K562 (cell line): ENCODE results near the gene ATP6V0E1. TPM values are rescaled to one million over a fixed set of nuclear protein-coding genes. Genes with fewer than 3 reads are reported as not detected.

Experiments
- ARHGAP35 ChIP-seq: fragments of 450-650 bp; IDR thresholded peaks from 2 replicates; pipeline ENCODE4 v1.6.1; 2018; ENCODE audit not compliant: partially characterized antibody
- ARID3A ChIP-seq: IDR thresholded peaks from 2 replicates; pipeline ENCODE4 v1.6.1; 2012; ENCODE audit warnings: low read depth, low read length, improper control_type of control experiment, borderline replicate concordance
- BRD4 ChIP-seq: fragments of 200-600 bp; sonication (generic); IDR thresholded peaks from 2 replicates; pipeline ENCODE4 v1.6.1; 2017; ENCODE audit warnings: inconsistent platforms
- BRF1 ChIP-seq: IDR thresholded peaks from 3 replicates; pipeline ENCODE4 v1.6.1; 2011; ENCODE audit warnings: borderline replicate concordance, mild to moderate bottlenecking; ENCODE audit not compliant: insufficient read length; ENCODE audit errors: extremely low read depth
- CBX1 ChIP-seq: sonication (generic); IDR thresholded peaks from 2 replicates; pipeline ENCODE4 v1.6.1; 2016; ENCODE audit warnings: antibody characterized with exemption, low read depth, mild to moderate bottlenecking
- CREB1 ChIP-seq, 2 experiments: sonication (generic) in 1 of 2; formaldehyde crosslinking in 1 of 2; IDR thresholded peaks; 2 replicates each; pipeline versions ENCODE4 v1.6.1 to v1.8.0; 2012 to 2022; ENCODE audit warnings: inconsistent platforms in 1 of 2, mild to moderate bottlenecking in 1 of 2, missing genetic modification reagents in 1 of 2, moderate library complexity in 1 of 2
- DLX4 ChIP-seq: fragments of 250-450 bp; sonication (Bioruptor Pico); IDR thresholded peaks from 2 replicates; pipeline ENCODE4 v1.6.1; 2021; ENCODE audit warnings: mild to moderate bottlenecking
- GTF2A2 ChIP-seq: IDR thresholded peaks from 2 replicates; pipeline ENCODE4 v1.6.1; 2016; ENCODE audit warnings: mild to moderate bottlenecking, missing genetic modification characterization, missing compliant biosample characterization
- HDAC8 ChIP-seq: fragments of 450-650 bp; IDR thresholded peaks from 2 replicates; pipeline ENCODE4 v1.6.1; 2016; ENCODE audit warnings: mild to moderate bottlenecking, missing genetic modification characterization, moderate library complexity, missing compliant biosample characterization
- HNRNPUL1 ChIP-seq: fragments of 200-400 bp; formaldehyde crosslinking; IDR thresholded peaks from 2 replicates; pipeline ENCODE4 v1.6.1; 2017; ENCODE audit warnings: low read length
- JUN ChIP-seq, 2 experiments: sonication (generic) in 1 of 2; formaldehyde crosslinking in 1 of 2; IDR thresholded peaks; 2 replicates each; pipeline versions ENCODE4 v1.6.1 to v1.8.0; 2012 to 2022; ENCODE audit warnings: borderline replicate concordance in 2 of 2, mild to moderate bottlenecking in 2 of 2, improper control_type of control experiment in 1 of 2, low read depth in 1 of 2, low read length in 1 of 2, missing genetic modification reagents in 1 of 2
- KDM1A ChIP-seq, 2 experiments: fragments of 450-650 bp; IDR thresholded peaks; 2 replicates each; pipeline ENCODE4 v1.6.1; 2016; ENCODE audit warnings: mild to moderate bottlenecking in 2 of 2
- MAFF ChIP-seq: IDR thresholded peaks from 2 replicates; pipeline ENCODE4 v1.6.1; 2012; ENCODE audit warnings: low read length, improper control_type of control experiment
- MEF2A ChIP-seq: IDR thresholded peaks from 2 replicates; pipeline ENCODE4 v1.6.1; 2011; ENCODE audit warnings: low read depth, mild to moderate bottlenecking, low read length, moderate library complexity; ENCODE audit not compliant: control insufficient read depth
- RAD21 ChIP-seq, 2 experiments: fragments of 250-450 bp in 1 of 2; fragments of 450-650 bp in 1 of 2; sonication (Bioruptor Pico) in 1 of 2; formaldehyde crosslinking in 1 of 2; IDR thresholded peaks in 1 of 2; conservative IDR thresholded peaks in 1 of 2; 2 replicates each; pipeline versions ENCODE4 v1.4.0 to v1.8.0; 2020 to 2022; ENCODE audit warnings: mild to moderate bottlenecking in 2 of 2, moderate library complexity in 1 of 2
- SAFB2 ChIP-seq: fragments of 200-400 bp; formaldehyde crosslinking; IDR thresholded peaks from 2 replicates; pipeline ENCODE4 v1.6.1; 2018; ENCODE audit warnings: borderline replicate concordance, low read length, low read depth, moderate library complexity; ENCODE audit not compliant: severe bottlenecking
- TARDBP ChIP-seq: fragments of 450-650 bp; IDR thresholded peaks from 2 replicates; pipeline ENCODE4 v1.6.1; 2016
- TCFL5 ChIP-seq: fragments of 250-450 bp; sonication (Bioruptor Pico); conservative IDR thresholded peaks from 2 replicates; pipeline ENCODE4 v1.6.1; 2021; ENCODE audit warnings: mild to moderate bottlenecking, moderate library complexity, matching md5 sums
- TEAD4 ChIP-seq, 2 experiments: sonication (generic) in 1 of 2; formaldehyde crosslinking in 1 of 2; IDR thresholded peaks; 2 replicates each; pipeline versions ENCODE4 v1.6.1 to v1.8.0; 2012 to 2022; ENCODE audit warnings: borderline replicate concordance in 1 of 2, inconsistent platforms in 1 of 2, low read length in 1 of 2, mild to moderate bottlenecking in 1 of 2, missing genetic modification reagents in 1 of 2
- THAP7 ChIP-seq: fragments of 250-450 bp; sonication (Bioruptor Pico); IDR thresholded peaks from 2 replicates; pipeline ENCODE4 v1.5.0; 2021
- ZNF134 ChIP-seq: fragments of 250-450 bp; sonication (Bioruptor Pico); conservative IDR thresholded peaks from 2 replicates; pipeline ENCODE4 v1.4.0; 2020
- ZNF232 ChIP-seq: sonication (generic); formaldehyde crosslinking; IDR thresholded peaks from 2 replicates; pipeline ENCODE4 v1.8.0; 2022; ENCODE audit warnings: mild to moderate bottlenecking, missing genetic modification reagents
- ZNF507 ChIP-seq: conservative IDR thresholded peaks from 2 replicates; pipeline ENCODE4 v1.6.1; 2017; ENCODE audit warnings: missing genetic modification characterization, missing compliant biosample characterization
- polyA plus RNA-seq, 8 experiments: library from polyadenylated mRNA; depleted of rRNA in 4 of 8; stranded (reverse) in 5 of 8; unstranded in 3 of 8; fragments of >200 nt; fragmentation: Nextera tagmentation in 2 of 8; fragmentation: Illumina TruSeq in 1 of 8; extraction: Ambion mirVana in 2 of 8; extraction: Trizol in 1 of 8; gene quantifications; 2 replicates each; pipeline versions ENCODE4 v1.2.1 to v1.2.3, GENCODE V29; 2011 to 2014; ENCODE audit warnings: inconsistent platforms in 1 of 8, missing spikeins in 1 of 8
- total RNA-seq, 7 experiments: library from RNA; depleted of rRNA in 6 of 7; stranded (reverse); fragments of >200 nt in 6 of 7; fragmentation: Illumina TruSeq in 2 of 7; extraction: Trizol in 2 of 7; gene quantifications; 2 replicates each; pipeline versions ENCODE4 v1.2.1 to v1.2.3, GENCODE V29; 2011 to 2021; ENCODE audit warnings: low replicate concordance in 1 of 7

Gene ATP6V0E1
- total and polyA plus RNA-seq, 9 of the 15 experiments (the other 6 are each of a cell fraction or from before 2014, with no cell fraction given), result 63.8 to 395 (median 112) TPM

- TF ChIP-seq ARID3A, result no peak
- TF ChIP-seq CREB1 (IDR thresholded peaks at IDR 0.05), result 0 out of 2 replicates have a peak, but pooled peaks have one; percentile 27
- TF ChIP-seq CREB1 (CRISPR knock-in tag; IDR thresholded peaks at IDR 0.05), result peak; percentile 37; the same call in 1 of the 2 replicates
- TF ChIP-seq TCFL5, result no peak
- no peak for TF ChIP-seq MAFF
- TF ChIP-seq ZNF507, result no peak
- TF ChIP-seq SAFB2, result no peak
- no peak for TF ChIP-seq KDM1A (IDR thresholded peaks at IDR 0.05)
- TF ChIP-seq ARHGAP35, result no peak
- TF ChIP-seq TEAD4 (IDR thresholded peaks at IDR 0.05; ENCODE audit: low read length), result peak; percentile 38; the same call in 1 of the 2 replicates
- no peak for TF ChIP-seq TEAD4 (CRISPR knock-in tag; IDR thresholded peaks at IDR 0.05; ENCODE audit: borderline replicate concordance)
- TF ChIP-seq BRD4, result no peak
- TF ChIP-seq MEF2A, result no peak
- no peak for TF ChIP-seq TARDBP
- no peak for TF ChIP-seq CBX1
- TF ChIP-seq ZNF232 (CRISPR knock-in tag), result no peak
- TF ChIP-seq RAD21 (CRISPR knock-in tag; conservative IDR thresholded peaks at IDR 0.05 in 1 of 2, IDR thresholded peaks at IDR 0.05 in 1 of 2), result peak in 1 of 2 experiments; percentile 22; a peak in 2 of 4 replicates
- no peak for TF ChIP-seq THAP7 (CRISPR knock-in tag)
- no peak for TF ChIP-seq HDAC8 (tag)
- TF ChIP-seq HNRNPUL1, result no peak
- no peak for TF ChIP-seq DLX4 (CRISPR knock-in tag)
- no peak for TF ChIP-seq GTF2A2 (tag)
- TF ChIP-seq JUN (IDR thresholded peaks at IDR 0.05; ENCODE audit: borderline replicate concordance, low read depth, low read length), result no peak
- no peak for TF ChIP-seq JUN (CRISPR knock-in tag; IDR thresholded peaks at IDR 0.05; ENCODE audit: borderline replicate concordance)
- no peak for TF ChIP-seq BRF1
- no peak for TF ChIP-seq ZNF134 (CRISPR knock-in tag)
Measured at GRCh38 chr5:173057062-173057924, 73.7 kb downstream of the ATP6V0E1 start (continued).
